ENCODE measurements around the gene C5orf47.

The C5orf47 gene

GRCh38 chr5:173954671-173955521, 34.1 kb upstream of the C5orf47 start:
- TF ChIP-seq MAX (IDR thresholded peaks at IDR 0.05) (no peak), CREB1 (IDR thresholded peaks at IDR 0.05; ENCODE audit: low read depth) (no peak), USF1 (IDR thresholded peaks at IDR 0.05) (no peak), FOXM1 (IDR thresholded peaks at IDR 0.05; ENCODE audit: borderline replicate concordance, low read depth) (no peak), TCF12 (IDR thresholded peaks at IDR 0.05; ENCODE audit: low read depth) (no peak), NFIC (IDR thresholded peaks at IDR 0.05) (no peak), TAF1 (IDR thresholded peaks at IDR 0.05; ENCODE audit: low read depth) (no peak), YY1 (IDR thresholded peaks at IDR 0.05; ENCODE audit: low read depth) (no peak), CEBPB (IDR thresholded peaks at IDR 0.05) (no peak), EGR1 (IDR thresholded peaks at IDR 0.05) (no peak), RAD21 (IDR thresholded peaks at IDR 0.05; ENCODE audit: low read depth) (no peak), EP300 (IDR thresholded peaks at IDR 0.05; ENCODE audit: borderline replicate concordance) (no peak), TEAD4 (IDR thresholded peaks at IDR 0.05) (no peak)

- no peak for TF ChIP-seq TEAD4 (IDR thresholded peaks at IDR 0.05)
- no peak for TF ChIP-seq EGR1 (IDR thresholded peaks at IDR 0.05)
- no peak for TF ChIP-seq ZBTB7A (IDR thresholded peaks at IDR 0.05; ENCODE audit: low read depth)
- no peak for TF ChIP-seq REST (IDR thresholded peaks at IDR 0.05; ENCODE audit: low read depth)
- TF ChIP-seq EP300 (IDR thresholded peaks at IDR 0.05; ENCODE audit: borderline replicate concordance): no peak
- no peak for TF ChIP-seq TAF1 (IDR thresholded peaks at IDR 0.05; ENCODE audit: low read depth)
- TF ChIP-seq MAX (IDR thresholded peaks at IDR 0.05): no peak
- no peak for TF ChIP-seq RAD21 (IDR thresholded peaks at IDR 0.05; ENCODE audit: low read depth)
Observed at GRCh38 chr5:173960986-173961385, 28.0 kb upstream of the C5orf47 start.

- TF ChIP-seq MAX (IDR thresholded peaks at IDR 0.05): no peak
- no peak for TF ChIP-seq CEBPB (IDR thresholded peaks at IDR 0.05)
- TF ChIP-seq EGR1 (IDR thresholded peaks at IDR 0.05): no peak
- no peak for TF ChIP-seq RAD21 (IDR thresholded peaks at IDR 0.05; ENCODE audit: low read depth)
- no peak for TF ChIP-seq TAF1 (IDR thresholded peaks at IDR 0.05; ENCODE audit: low read depth)
Observed at GRCh38 chr5:173961418-173961817, 27.6 kb upstream of the C5orf47 start.

GRCh38 chr5:173962436-173962972, 26.5 kb upstream of the C5orf47 start:
- no peak for TF ChIP-seq USF1 (IDR thresholded peaks at IDR 0.05)

- no peak for TF ChIP-seq EP300 (IDR thresholded peaks at IDR 0.05; ENCODE audit: borderline replicate concordance)
- no peak for TF ChIP-seq YY1 (IDR thresholded peaks at IDR 0.05; ENCODE audit: low read depth)
- no peak for TF ChIP-seq CREB1 (IDR thresholded peaks at IDR 0.05; ENCODE audit: low read depth)
Observed at GRCh38 chr5:173963182-173963838, 25.7 kb upstream of the C5orf47 start.

GRCh38 chr5:173963867-173964441, 25.0 kb upstream of the C5orf47 start:
- no peak for TF ChIP-seq NFIC (IDR thresholded peaks at IDR 0.05)
- TF ChIP-seq CREB1 (IDR thresholded peaks at IDR 0.05; ENCODE audit: low read depth): no peak
- no peak for TF ChIP-seq FOXM1 (IDR thresholded peaks at IDR 0.05; ENCODE audit: borderline replicate concordance, low read depth)
- no peak for TF ChIP-seq REST (IDR thresholded peaks at IDR 0.05; ENCODE audit: low read depth)
- no peak for TF ChIP-seq CEBPB (IDR thresholded peaks at IDR 0.05)
- TF ChIP-seq EP300 (IDR thresholded peaks at IDR 0.05; ENCODE audit: borderline replicate concordance): no peak
- no peak for TF ChIP-seq USF1 (IDR thresholded peaks at IDR 0.05)

Data from Ishikawa (cell line).